ENCODE data around the gene SHISA4.

The SHISA4 gene

DNA sequence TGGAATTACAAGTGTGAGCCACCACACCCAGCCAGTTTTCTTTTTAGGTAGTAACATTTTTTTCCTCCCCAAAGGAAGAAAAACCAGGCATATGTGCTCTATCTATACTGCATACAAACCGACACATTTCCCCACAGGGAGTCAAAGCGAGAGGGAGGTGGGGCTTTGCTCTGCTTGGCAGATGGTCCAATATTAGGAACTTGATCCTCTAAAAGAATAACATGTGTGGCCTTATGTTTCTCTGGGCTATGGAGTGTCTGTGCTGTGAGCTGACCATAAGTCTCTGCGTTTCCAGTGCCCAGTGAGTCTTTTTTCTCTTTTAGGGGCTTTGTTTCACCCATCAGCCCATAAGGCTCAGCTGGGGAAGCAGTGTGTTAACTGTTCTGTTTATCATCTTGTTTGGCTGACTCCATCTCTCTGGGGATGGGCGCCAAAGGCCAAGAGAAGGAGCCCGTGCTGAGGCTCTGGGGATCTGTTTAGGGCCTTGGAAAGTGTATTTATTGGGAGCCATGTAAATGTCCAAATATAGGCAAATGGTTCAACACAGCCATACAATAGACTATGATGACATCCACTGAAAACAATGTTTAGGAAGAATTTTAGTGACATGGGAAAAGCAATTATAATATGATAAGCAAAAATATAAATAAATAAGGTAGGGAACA lies 37.4 kb downstream of the SHISA4 start:
- TF ChIP-seq CTCF (IDR thresholded peaks at IDR 0.05; ENCODE audit: low read length, missing control alignments) = no peak
- no peak for DNase-seq (ENCODE audit: low read depth)
- H3K4me3 ChIP-seq (replicated peaks; ENCODE audit: low read depth, low read length) = no peak overlapping the region

- no peak overlapping the region for H3K4me3 ChIP-seq (replicated peaks; ENCODE audit: low read depth, low read length)
- no peak for TF ChIP-seq CTCF (IDR thresholded peaks at IDR 0.05; ENCODE audit: low read length, missing control alignments)
- DNase-seq (ENCODE audit: low read depth) = no peak
These were observed 39.6 kb downstream of the SHISA4 start for GRCh38 chr1:201928266-201928665.

- no peak for TF ChIP-seq CTCF (IDR thresholded peaks at IDR 0.05; ENCODE audit: low read length, missing control alignments)
- H3K4me3 ChIP-seq (replicated peaks; ENCODE audit: low read depth, low read length) = no peak overlapping the region
- no peak for DNase-seq (ENCODE audit: low read depth)
These were observed 41.4 kb downstream of the SHISA4 start for GRCh38 chr1:201930137-201930536.

DNA sequence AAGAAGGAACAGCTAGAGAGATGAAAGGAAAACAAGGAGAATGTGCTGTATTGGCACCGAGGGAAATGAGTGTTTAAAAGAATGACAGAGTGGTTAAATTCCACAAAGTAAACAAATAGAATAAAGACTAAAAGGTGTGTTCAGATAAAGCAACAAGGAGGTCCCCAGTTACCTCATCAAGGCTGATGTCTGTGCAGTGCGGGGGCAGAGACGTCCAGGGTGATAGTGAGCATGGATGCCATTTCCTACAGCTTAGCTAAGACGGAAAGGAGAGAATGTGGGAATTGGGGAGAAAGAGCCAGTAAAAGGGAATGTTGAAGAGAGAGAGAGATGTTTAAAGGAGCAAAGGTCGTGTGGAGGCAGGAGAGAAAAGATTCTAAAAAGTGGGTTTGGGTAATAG lies 42.1 kb downstream of the SHISA4 start:
- H3K4me3 ChIP-seq (replicated peaks; ENCODE audit: low read depth, low read length) = no peak overlapping the region
- no peak for TF ChIP-seq CTCF (IDR thresholded peaks at IDR 0.05; ENCODE audit: low read length, missing control alignments)
- no peak for DNase-seq (ENCODE audit: low read depth)

- DNase-seq (ENCODE audit: low read depth) = peak; percentile 62
- H3K4me3 ChIP-seq (replicated peaks; ENCODE audit: low read depth, low read length) = no peak overlapping the region
- no peak for TF ChIP-seq CTCF (IDR thresholded peaks at IDR 0.05; ENCODE audit: low read length, missing control alignments)
These were observed 45.2 kb downstream of the SHISA4 start for GRCh38 chr1:201933840-201934430.

- no peak overlapping the region for H3K4me3 ChIP-seq (replicated peaks; ENCODE audit: low read depth, low read length)
- no peak for TF ChIP-seq CTCF (IDR thresholded peaks at IDR 0.05; ENCODE audit: low read length, missing control alignments)
- DNase-seq (ENCODE audit: low read depth) = peak; percentile 81
These were observed 49.0 kb downstream of the SHISA4 start for GRCh38 chr1:201937624-201938213.

All from fibroblast of pulmonary artery (primary cell).